Ovary (tissue), 3 donors: ENCODE results near the gene ULK2.

Experiments
- EP300 ChIP-seq: sonication (generic); formaldehyde crosslinking; IDR thresholded peaks from one replicate; pipeline ENCODE4 v1.6.1; 2017; ENCODE audit warnings: antibody characterized with exemption
- POLR2A ChIP-seq: fragments of 450-650 bp; IDR thresholded peaks from one replicate; pipeline ENCODE4 v1.6.1; 2017; ENCODE audit warnings: antibody characterized with exemption, mild to moderate bottlenecking, moderate library complexity
- TF ChIP-seq, protein P1 (sequence below), 3 donors: fragments of 450-650 bp in 2 of 3; fragments of 200-600 bp in 1 of 3; IDR thresholded peaks; one replicate each; pipeline versions ENCODE4 v1.5.1 to v1.8.0; 2016 to 2022; ENCODE audit warnings: antibody characterized with exemption in 3 of 3, mild to moderate bottlenecking in 1 of 3
- donor health status: DM: no; HTN: no; CAD: no.

- TF ChIP-seq, protein P1, sequence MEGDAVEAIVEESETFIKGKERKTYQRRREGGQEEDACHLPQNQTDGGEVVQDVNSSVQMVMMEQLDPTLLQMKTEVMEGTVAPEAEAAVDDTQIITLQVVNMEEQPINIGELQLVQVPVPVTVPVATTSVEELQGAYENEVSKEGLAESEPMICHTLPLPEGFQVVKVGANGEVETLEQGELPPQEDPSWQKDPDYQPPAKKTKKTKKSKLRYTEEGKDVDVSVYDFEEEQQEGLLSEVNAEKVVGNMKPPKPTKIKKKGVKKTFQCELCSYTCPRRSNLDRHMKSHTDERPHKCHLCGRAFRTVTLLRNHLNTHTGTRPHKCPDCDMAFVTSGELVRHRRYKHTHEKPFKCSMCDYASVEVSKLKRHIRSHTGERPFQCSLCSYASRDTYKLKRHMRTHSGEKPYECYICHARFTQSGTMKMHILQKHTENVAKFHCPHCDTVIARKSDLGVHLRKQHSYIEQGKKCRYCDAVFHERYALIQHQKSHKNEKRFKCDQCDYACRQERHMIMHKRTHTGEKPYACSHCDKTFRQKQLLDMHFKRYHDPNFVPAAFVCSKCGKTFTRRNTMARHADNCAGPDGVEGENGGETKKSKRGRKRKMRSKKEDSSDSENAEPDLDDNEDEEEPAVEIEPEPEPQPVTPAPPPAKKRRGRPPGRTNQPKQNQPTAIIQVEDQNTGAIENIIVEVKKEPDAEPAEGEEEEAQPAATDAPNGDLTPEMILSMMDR (IDR thresholded peaks at IDR 0.05), result no peak
- TF ChIP-seq POLR2A (no peak), EP300 (no peak)
Observed at GRCh38 chr17:19730843-19731242, 136.9 kb downstream of the ULK2 start.
